K562 (cell line): ENCODE data around the gene DKK3. TPM values are rescaled to one million over a fixed set of nuclear protein-coding genes. Genes with fewer than 3 reads are reported as not detected.

ENCODE experiments used
- ATAC-seq: fragments of 200-7000 bp; cut with Tn5 transposase; 3 replicates; pipeline ENCODE4 v1.9.1; 2020; ENCODE audit warnings: moderate library complexity
- BruUV-seq: library from RNA; stranded (reverse); fragments of 400-500 nt; replicated peaks from 2 replicates; lab custom pipeline; 2021; lab: Mats Ljungman, UMichigan
- CTCF ChIA-PET: fragments of 300-600 bp; formaldehyde crosslinking; extraction: SDS; loops from one replicate; lab custom pipeline; 2021; ENCODE audit warnings: low intra/inter-chr PET ratio; lab: Yijun Ruan, JAX
- POLR2A ChIA-PET: fragments of 300-600, 350-650 bp; sonication (Branson Sonifier 250); formaldehyde crosslinking; extraction: SDS; loops from one replicate; lab custom pipeline; 2021; ENCODE audit warnings: antibody characterized with exemption, inconsistent platforms; lab: Yijun Ruan, JAX
- DNase-seq, 4 experiments: peaks; one replicate each; pipeline versions ENCODE4 v3.0.0 to v3.0.0-alpha.2; 2011 to 2018; ENCODE audit warnings: low spot score in 3 of 4, mixed read lengths in 3 of 4; ENCODE audit errors: extremely low read depth in 1 of 4
- FAIRE-seq: peaks from 2 replicates; lab custom pipeline; 2011; peaks lifted over from hg19 to GRCh38; lab: Jason Lieb, UNC
- H2AFZ ChIP-seq: 2 replicates; pipeline ENCODE4 v1.6.0; 2011; ENCODE audit warnings: low read depth, low read length, control low read depth, inconsistent platforms
- H3K27ac ChIP-seq: fragments of 200-600 bp; 3 replicates; pipeline ENCODE4 v1.8.0; 2011; ENCODE audit warnings: low read depth, mild to moderate bottlenecking, control low read depth, inconsistent platforms, low read length, moderate library complexity, mixed read lengths; ENCODE audit errors: extremely low read depth
- H3K27me3 ChIP-seq, 2 experiments: fragments of 300-600 bp in 1 of 2; 2 replicates in 1 of 2; 3 replicates in 1 of 2; pipeline versions ENCODE4 v1.6.0 to v1.8.0; 2011; ENCODE audit warnings: inconsistent platforms in 2 of 2, low read length in 2 of 2, mild to moderate bottlenecking in 1 of 2, mixed read lengths in 1 of 2, moderate library complexity in 1 of 2; ENCODE audit not compliant: control insufficient read depth in 2 of 2, insufficient read depth in 2 of 2
- H3K36me3 ChIP-seq: fragments of 300-600 bp; 3 replicates; pipeline ENCODE4 v1.8.0; 2011; ENCODE audit warnings: mild to moderate bottlenecking, low read length, inconsistent platforms; ENCODE audit not compliant: control insufficient read depth, insufficient read depth
- H3K4me1 ChIP-seq, 2 experiments: fragments of 200-600 bp in 1 of 2; replicated peaks in 1 of 2; 2 replicates in 1 of 2; 3 replicates in 1 of 2; pipeline versions ENCODE4 v1.5.1 to v1.8.0; 2011; ENCODE audit warnings: inconsistent platforms in 2 of 2, low read length in 2 of 2, mild to moderate bottlenecking in 1 of 2, mixed read lengths in 1 of 2, moderate library complexity in 1 of 2; ENCODE audit not compliant: control insufficient read depth in 2 of 2, insufficient read depth in 2 of 2
- H3K4me2 ChIP-seq: 2 replicates; pipeline ENCODE4 v1.6.1; 2011; ENCODE audit warnings: low read length, control low read depth, inconsistent platforms, mixed read lengths; ENCODE audit not compliant: insufficient read depth
- H3K4me3 ChIP-seq: fragments of 200-600 bp; sonication (generic), shearing (Covaris generic); 2 replicates; pipeline ENCODE4 v1.5.1; 2016; ENCODE audit warnings: control low read depth, inconsistent platforms
- H3K79me2 ChIP-seq: fragments of 200-600 bp; 3 replicates; pipeline ENCODE4 v1.8.0; 2011; ENCODE audit warnings: low read length, inconsistent platforms; ENCODE audit not compliant: control insufficient read depth, insufficient read depth
- H3K9ac ChIP-seq, 2 experiments: 2 replicates each; pipeline versions ENCODE4 v1.6.0 to v1.6.1; 2011; ENCODE audit warnings: low read depth in 2 of 2, low read length in 2 of 2, control low read depth in 1 of 2, inconsistent platforms in 1 of 2, mild to moderate bottlenecking in 1 of 2, mixed read lengths in 1 of 2; ENCODE audit not compliant: insufficient read depth in 1 of 2
- H3K9me1 ChIP-seq: one replicate; pipeline ENCODE4 v1.6.0; 2011; ENCODE audit warnings: inconsistent platforms, mild to moderate bottlenecking, low read length, moderate library complexity; ENCODE audit not compliant: control insufficient read depth, insufficient read depth
- H3K9me3 ChIP-seq: replicated peaks from 2 replicates; pipeline ENCODE4 v1.5.1; 2011; ENCODE audit warnings: low read depth, low read length, inconsistent platforms; ENCODE audit not compliant: control insufficient read depth, insufficient read depth
- H4K20me1 ChIP-seq: replicated peaks from 2 replicates; pipeline ENCODE4 v1.6.1; 2011; ENCODE audit warnings: low read length, inconsistent platforms, mixed read lengths; ENCODE audit not compliant: control insufficient read depth, insufficient read depth
- CBFA2T2 ChIP-seq: fragments of 450-650 bp; conservative IDR thresholded peaks from 2 replicates; pipeline ENCODE4 v1.6.1; 2017; ENCODE audit warnings: mild to moderate bottlenecking
- FOXA1 ChIP-seq: fragments of 450-650 bp; IDR thresholded peaks from 2 replicates; pipeline ENCODE4 v1.6.1; 2016; ENCODE audit warnings: mild to moderate bottlenecking, borderline replicate concordance
- ZNF407 ChIP-seq: fragments of 450-650 bp; IDR thresholded peaks from 2 replicates; pipeline ENCODE4 v1.6.1; 2016; ENCODE audit warnings: low read depth
- WGBS: fragments of 100-300 bp; shearing (Covaris generic); methylation state at CpG from one replicate; pipeline ENCODE4 v1.1.6; 2016; ENCODE audit warnings: low coverage, mixed read lengths; ENCODE audit not compliant: insufficient coverage; ENCODE audit errors: missing lambda C conversion rate; 5-methylcytosine and 5-hydroxymethylcytosine counted together
- in situ Hi-C: fragments of 300-500 bp; cut with MboI; formaldehyde crosslinking; loops from 4 replicates; pipeline ENCODE4 v1.15.0; 2018; ENCODE audit warnings: inconsistent platforms, mixed read lengths
- intact Hi-C: fragments of 100-400 bp; cut with micrococcal nuclease; formaldehyde crosslinking; loops from 2 replicates; pipeline ENCODE4 v1.14.2; 2022
- polyA plus RNA-seq, 8 experiments: library from polyadenylated mRNA; depleted of rRNA in 4 of 8; stranded (reverse) in 5 of 8; unstranded in 3 of 8; fragments of >200 nt; fragmentation: Nextera tagmentation in 2 of 8; fragmentation: Illumina TruSeq in 1 of 8; extraction: Ambion mirVana in 2 of 8; extraction: Trizol in 1 of 8; gene quantifications; 2 replicates each; pipeline versions ENCODE4 v1.2.1 to v1.2.3, GENCODE V29; 2011 to 2014; ENCODE audit warnings: inconsistent platforms in 1 of 8, missing spikeins in 1 of 8
- total RNA-seq, 7 experiments: library from RNA; depleted of rRNA in 6 of 7; stranded (reverse); fragments of >200 nt in 6 of 7; fragmentation: Illumina TruSeq in 2 of 7; extraction: Trizol in 2 of 7; gene quantifications; 2 replicates each; pipeline versions ENCODE4 v1.2.1 to v1.2.3, GENCODE V29; 2011 to 2021; ENCODE audit warnings: low replicate concordance in 1 of 7

Gene DKK3
- total and polyA plus RNA-seq, 9 of the 15 experiments (the other 6 are each of a cell fraction or from before 2014, with no cell fraction given): 0.14 to 0.85 (median 0.38) TPM; not detected in 6

GRCh38 chr11:11996321-11997048 is 11.9 kb downstream of the DKK3 start:
- ChIA-PET POLR2A (no interaction called here), CTCF (no interaction called here)
- Histone ChIP-seq H3K4me1 (no peaks in the 10 kb centered on the region), H3K9me3 (no peaks in the 10 kb centered on the region), H3K79me2 (no peaks in the 10 kb centered on the region), H3K4me3 (no peak overlapping the region), H3K36me3 (no peaks in the 10 kb centered on the region), H3K9me1 (no peaks in the 10 kb centered on the region), H3K27me3 (peaks cover 64 to 65% of the 10 kb centered on the region in 2 experiments), H4K20me1 (no peaks in the 10 kb centered on the region; the same call in 1 of the 2 replicates), H3K27ac (no peak overlapping the region), H3K4me2 (no peak overlapping the region), H3K9ac (no peak overlapping the region), H2AFZ (no peak overlapping the region)
- intact Hi-C loops (no loop called here), in situ Hi-C loops (no loop called here)
- no TSS peak for BruUV-seq
- WGBS: 0% methylated on average over 11 of the region's 11 CpGs
- ATAC-seq: no peak
- FAIRE-seq: no peak
- DNase-seq: no peak
- TF ChIP-seq CBFA2T2: no peak
- TF ChIP-seq FOXA1: no peak
- no peak for TF ChIP-seq ZNF407
